Astrocyte (in vitro differentiated cells and primary cell): ENCODE results near the gene REEP3. TPM values are rescaled to one million over a fixed set of nuclear protein-coding genes. Genes with fewer than 3 reads are reported as not detected.
A peak's percentile ranks its signal among the peaks of the same experiment; 100 is the strongest.
"Not testable (repeated sequence)": the region's sequence is repeated elsewhere in the genome, so short reads cannot be mapped to it uniquely, and the experiment has no call there.

ENCODE experiments used
- DNase-seq: peaks from one replicate; pipeline ENCODE4 v3.0.0-alpha.2; 2010; ENCODE audit warnings: low read depth
- FAIRE-seq: peaks from 2 replicates; lab custom pipeline; 2011; peaks lifted over from hg19 to GRCh38; lab: Jason Lieb, UNC
- H2AFZ ChIP-seq: 2 replicates; pipeline ENCODE4 v1.6.0; 2012; ENCODE audit warnings: low read depth, low read length, inconsistent platforms
- H3K27ac ChIP-seq: 2 replicates; pipeline ENCODE4 v1.5.1; 2011; ENCODE audit warnings: low read depth, low read length, inconsistent platforms
- H3K27me3 ChIP-seq: 2 replicates; pipeline ENCODE4 v1.6.0; 2011; ENCODE audit warnings: low read length, inconsistent platforms; ENCODE audit not compliant: insufficient read depth
- H3K36me3 ChIP-seq: 2 replicates; pipeline ENCODE4 v1.5.1; 2011; ENCODE audit warnings: low read length, inconsistent platforms; ENCODE audit not compliant: insufficient read depth
- H3K4me1 ChIP-seq: 2 replicates; pipeline ENCODE4 v1.5.1; 2011; ENCODE audit warnings: low read length, inconsistent platforms; ENCODE audit not compliant: insufficient read depth
- H3K4me2 ChIP-seq: 2 replicates; pipeline ENCODE4 v1.6.0; 2012; ENCODE audit warnings: low read length, inconsistent platforms
- H3K4me3 ChIP-seq: 2 replicates; pipeline ENCODE4 v1.5.1; 2011; ENCODE audit warnings: low read depth, mild to moderate bottlenecking, low read length, inconsistent platforms; ENCODE audit not compliant: insufficient read depth
- H3K79me2 ChIP-seq: 2 replicates; pipeline ENCODE4 v1.6.0; 2012; ENCODE audit warnings: mild to moderate bottlenecking, low read length, inconsistent platforms; ENCODE audit not compliant: insufficient read depth
- H3K9ac ChIP-seq: 2 replicates; pipeline ENCODE4 v1.6.0; 2012; ENCODE audit warnings: mild to moderate bottlenecking, low read length, inconsistent platforms
- H3K9me3 ChIP-seq: 2 replicates; pipeline ENCODE4 v1.5.1; 2012; ENCODE audit warnings: low read depth, mild to moderate bottlenecking, low read length, inconsistent platforms; ENCODE audit not compliant: insufficient read depth
- H4K20me1 ChIP-seq: 2 replicates; pipeline ENCODE4 v1.6.0; 2012; ENCODE audit warnings: low read length, inconsistent platforms; ENCODE audit not compliant: insufficient read depth
- H3K27ac Mint-ChIP-seq: one replicate; pipeline ENCODE4 v1.8.0; 2021; ENCODE audit warnings: mild to moderate bottlenecking, mixed read lengths; ENCODE audit not compliant: unreplicated experiment
- H3K27me3 Mint-ChIP-seq: one replicate; pipeline ENCODE4 v1.8.0; 2021; ENCODE audit warnings: low read depth, mixed read lengths; ENCODE audit not compliant: unreplicated experiment
- H3K36me3 Mint-ChIP-seq: one replicate; pipeline ENCODE4 v1.8.0; 2021; ENCODE audit warnings: low read depth, mixed read lengths; ENCODE audit not compliant: unreplicated experiment
- H3K4me1 Mint-ChIP-seq: one replicate; pipeline ENCODE4 v1.8.0; 2021; ENCODE audit warnings: low read depth, mixed read lengths; ENCODE audit not compliant: unreplicated experiment
- H3K4me3 Mint-ChIP-seq: one replicate; pipeline ENCODE4 v1.8.0; 2021; ENCODE audit warnings: mild to moderate bottlenecking, moderate library complexity, mixed read lengths; ENCODE audit not compliant: unreplicated experiment
- H3K9me3 Mint-ChIP-seq: one replicate; pipeline ENCODE4 v1.8.0; 2021; ENCODE audit warnings: mild to moderate bottlenecking, mixed read lengths; ENCODE audit not compliant: unreplicated experiment
- EZH2 ChIP-seq: IDR thresholded peaks from 2 replicates; pipeline ENCODE4 v1.6.1; 2012; ENCODE audit warnings: mild to moderate bottlenecking, low read length, inconsistent platforms; ENCODE audit not compliant: insufficient read depth
- total RNA-seq: library from RNA; stranded (reverse); gene quantifications from 2 replicates; pipeline ENCODE4 v1.2.1, GENCODE V29; 2021
- TF ChIP-seq, protein P1 (sequence below): IDR thresholded peaks from 2 replicates; pipeline ENCODE4 v1.5.1; 2011; ENCODE audit warnings: low read depth, mild to moderate bottlenecking, inconsistent platforms, low read length, moderate library complexity; ENCODE audit not compliant: insufficient read depth

Gene REEP3
- total RNA-seq, 1 donor from 2014 or later: 44.6 TPM

DNA sequence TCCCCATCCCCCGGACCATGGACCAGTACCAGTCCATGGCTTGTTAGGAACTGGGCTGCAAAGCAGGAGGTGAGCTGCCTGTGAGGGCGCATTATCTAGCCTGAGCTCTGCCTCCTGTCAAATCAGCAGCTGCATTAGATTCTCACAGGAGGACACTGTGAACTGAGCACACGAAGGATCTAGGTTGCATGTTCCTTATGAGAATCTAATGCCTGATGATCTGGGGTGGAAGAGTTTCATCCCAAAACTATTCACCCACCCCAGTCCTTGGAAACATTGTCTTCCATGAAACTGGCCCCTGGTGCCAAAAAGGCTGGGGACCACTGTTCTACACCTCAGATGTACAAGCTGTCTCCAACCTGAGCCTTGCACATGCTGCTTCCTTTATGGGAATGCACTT lies 31.4 kb upstream of the REEP3 start:
- FAIRE-seq (no peak), DNase-seq (no peak)
- Histone ChIP-seq H3K9ac (no peak overlapping the region), H3K4me2 (no peak overlapping the region), H3K36me3 (no peaks in the 10 kb centered on the region), H3K27me3 (no peaks in the 10 kb centered on the region), H3K4me3 (no peak overlapping the region), H3K4me1 (no peaks in the 10 kb centered on the region), H3K27ac (no peak overlapping the region), H3K79me2 (peaks cover 86% of the 10 kb centered on the region), H3K9me3 (peaks cover 3% of the 10 kb centered on the region), H2AFZ (no peak overlapping the region), H4K20me1 (peaks cover 39% of the 10 kb centered on the region)
- Mint-ChIP-seq H3K36me3 (no peaks in the 10 kb centered on the region), H3K4me3 (no peak overlapping the region), H3K9me3 (no peaks in the 10 kb centered on the region), H3K27me3 (no peaks in the 10 kb centered on the region), H3K27ac (no peak overlapping the region), H3K4me1 (peaks cover 7% of the 10 kb centered on the region)
- TF ChIP-seq, protein P1, sequence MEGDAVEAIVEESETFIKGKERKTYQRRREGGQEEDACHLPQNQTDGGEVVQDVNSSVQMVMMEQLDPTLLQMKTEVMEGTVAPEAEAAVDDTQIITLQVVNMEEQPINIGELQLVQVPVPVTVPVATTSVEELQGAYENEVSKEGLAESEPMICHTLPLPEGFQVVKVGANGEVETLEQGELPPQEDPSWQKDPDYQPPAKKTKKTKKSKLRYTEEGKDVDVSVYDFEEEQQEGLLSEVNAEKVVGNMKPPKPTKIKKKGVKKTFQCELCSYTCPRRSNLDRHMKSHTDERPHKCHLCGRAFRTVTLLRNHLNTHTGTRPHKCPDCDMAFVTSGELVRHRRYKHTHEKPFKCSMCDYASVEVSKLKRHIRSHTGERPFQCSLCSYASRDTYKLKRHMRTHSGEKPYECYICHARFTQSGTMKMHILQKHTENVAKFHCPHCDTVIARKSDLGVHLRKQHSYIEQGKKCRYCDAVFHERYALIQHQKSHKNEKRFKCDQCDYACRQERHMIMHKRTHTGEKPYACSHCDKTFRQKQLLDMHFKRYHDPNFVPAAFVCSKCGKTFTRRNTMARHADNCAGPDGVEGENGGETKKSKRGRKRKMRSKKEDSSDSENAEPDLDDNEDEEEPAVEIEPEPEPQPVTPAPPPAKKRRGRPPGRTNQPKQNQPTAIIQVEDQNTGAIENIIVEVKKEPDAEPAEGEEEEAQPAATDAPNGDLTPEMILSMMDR: no peak
- TF ChIP-seq EZH2: no peak

DNA sequence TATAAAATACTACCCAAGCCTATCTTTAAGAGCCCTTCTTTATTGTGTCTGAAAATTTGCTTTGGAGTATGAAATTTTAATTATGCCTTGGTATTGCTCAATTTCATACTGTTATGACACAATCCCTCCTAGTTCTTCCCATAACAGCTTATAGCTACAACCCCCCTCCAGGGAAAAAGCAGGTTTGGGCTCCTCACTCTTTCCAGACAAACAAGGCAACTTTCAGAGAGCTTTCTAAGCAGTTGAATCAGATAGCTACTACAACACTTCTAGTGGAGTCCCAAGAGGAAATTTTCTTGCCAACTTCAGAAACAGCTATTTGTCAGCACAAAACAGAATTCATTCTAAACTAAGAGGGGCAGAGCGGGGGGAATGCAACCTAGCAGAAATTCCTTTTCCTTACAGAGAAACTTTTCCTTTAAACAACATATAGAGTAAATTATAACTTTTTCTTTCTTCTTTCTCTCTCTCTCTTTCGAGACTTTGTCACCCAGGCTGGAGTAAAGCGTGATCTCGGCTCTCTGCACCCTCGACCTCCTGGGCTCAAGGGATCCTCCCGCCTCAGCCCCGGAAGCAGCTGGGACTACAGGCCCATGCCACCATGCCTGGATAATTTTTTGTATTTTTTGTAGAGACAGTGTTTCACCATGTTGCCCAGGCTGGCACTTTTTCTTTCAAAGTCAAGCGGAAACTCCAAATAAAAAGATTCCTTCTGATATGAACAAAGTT lies 29.4 kb upstream of the REEP3 start:
- H2AFZ ChIP-seq: no peak overlapping the region
- H3K27ac ChIP-seq: no peak overlapping the region
- no peaks in the 10 kb centered on the region for H3K4me1 ChIP-seq
- H3K36me3 ChIP-seq: no peaks in the 10 kb centered on the region
- H3K9me3 Mint-ChIP-seq: no peaks in the 10 kb centered on the region
- H3K4me3 ChIP-seq: no peak overlapping the region
- no peaks in the 10 kb centered on the region for H3K36me3 Mint-ChIP-seq
- no peaks in the 10 kb centered on the region for H3K27me3 Mint-ChIP-seq
- peaks cover 83% of the 10 kb centered on the region for H3K79me2 ChIP-seq
- peaks cover 3% of the 10 kb centered on the region for H3K9me3 ChIP-seq
- DNase-seq (peak; percentile 53), FAIRE-seq (no peak)
- H3K9ac ChIP-seq: no peak overlapping the region
- peak overlapping the region; percentile 60 for H3K4me3 Mint-ChIP-seq
- H3K4me1 Mint-ChIP-seq: peaks cover 11% of the 10 kb centered on the region
- peaks cover 27% of the 10 kb centered on the region for H4K20me1 ChIP-seq
- H3K4me2 ChIP-seq: peak overlapping the region; percentile 8
- H3K27me3 ChIP-seq: no peaks in the 10 kb centered on the region
- H3K27ac Mint-ChIP-seq: peak overlapping the region; percentile 89
- no peak for TF ChIP-seq EZH2
- TF ChIP-seq, protein P1: no peak

DNA sequence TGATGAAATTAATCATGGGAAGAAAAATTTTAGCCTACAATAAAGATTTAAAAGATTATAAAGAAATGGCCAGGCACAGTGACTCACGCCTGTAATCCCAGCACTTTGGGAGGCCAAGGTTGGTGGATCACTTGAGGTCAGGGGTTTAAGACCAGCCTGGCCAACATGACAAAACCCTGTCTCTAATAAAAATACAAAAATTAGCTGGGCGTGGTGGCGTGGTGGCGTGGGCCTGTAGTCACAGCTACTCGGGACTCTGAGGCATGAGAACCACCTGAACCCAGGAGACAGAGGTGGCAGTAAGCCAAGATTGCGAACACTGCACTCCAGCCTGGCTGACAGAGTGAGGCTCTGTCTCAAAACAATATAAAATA lies 28.9 kb upstream of the REEP3 start:
- not testable (repeated sequence) for H3K9me3 Mint-ChIP-seq, H3K36me3 ChIP-seq, H3K4me1 ChIP-seq, DNase-seq, H3K27me3 Mint-ChIP-seq, H3K27me3 ChIP-seq, H3K4me3 Mint-ChIP-seq, H3K36me3 Mint-ChIP-seq, H3K9me3 ChIP-seq, FAIRE-seq, H3K27ac ChIP-seq, H3K4me3 ChIP-seq, H2AFZ ChIP-seq, H3K4me2 ChIP-seq, H3K9ac ChIP-seq
- Mint-ChIP-seq H3K27ac (peak overlapping the region; percentile 89), H3K4me1 (peaks cover 11% of the 10 kb centered on the region)
- H4K20me1 ChIP-seq: peaks cover 23% of the 10 kb centered on the region
- peaks cover 84% of the 10 kb centered on the region for H3K79me2 ChIP-seq
